HG03159 (cell line): ENCODE measurements around the gene LAMA5.

ENCODE experiments used
- ATAC-seq: cut with Tn5 transposase; IDR thresholded peaks from one replicate; pipeline ENCODE4 v1.9.1; 2021; ENCODE audit warnings: mild to moderate bottlenecking, moderate library complexity; ENCODE audit not compliant: unreplicated experiment

The LAMA5 gene

GRCh38 chr20:62330576-62331317, 36.4 kb downstream of the LAMA5 start:
- no peak for ATAC-seq

GRCh38 chr20:62329389-62330377, 37.4 kb downstream of the LAMA5 start:
- no peak for ATAC-seq

- no peak for ATAC-seq
Measured at GRCh38 chr20:62328684-62329388, 38.3 kb downstream of the LAMA5 start.

DNA sequence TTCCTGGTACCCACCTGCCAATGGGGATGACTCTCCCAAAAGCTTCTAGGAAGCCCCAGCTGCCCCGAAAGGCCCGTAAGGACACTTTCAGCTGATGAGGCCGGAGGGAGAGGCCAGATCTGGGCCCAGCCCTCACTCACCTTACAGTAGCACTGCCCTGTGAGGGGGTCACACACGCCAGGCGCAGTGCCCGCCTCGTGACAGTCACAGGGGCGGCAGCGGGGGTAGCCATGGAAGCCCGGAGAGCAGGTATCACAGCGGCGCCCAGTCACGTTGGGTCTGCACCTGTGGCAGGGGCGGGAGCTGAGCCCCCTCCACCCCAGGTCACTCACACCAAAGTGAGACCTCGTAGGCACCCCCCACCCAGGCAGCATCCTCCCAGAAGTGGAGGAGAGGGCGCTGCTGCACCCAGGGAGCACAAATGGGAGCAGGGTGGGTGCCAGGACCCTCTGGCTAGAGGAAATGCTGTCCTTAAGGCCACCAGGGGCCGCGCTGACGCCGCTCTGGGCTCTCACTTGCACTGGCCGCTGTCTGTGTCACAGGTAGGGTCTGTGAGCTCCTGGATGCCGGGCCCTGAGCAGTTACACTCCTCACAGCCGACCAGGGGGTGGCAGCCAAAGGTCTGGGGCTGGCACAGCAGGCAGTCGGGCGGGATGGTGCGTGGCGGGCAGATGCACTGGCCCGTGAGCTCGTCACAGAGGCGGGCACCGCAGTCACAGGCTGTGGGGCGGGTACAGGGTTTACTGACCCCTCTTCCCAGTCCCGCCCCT, 39.2 kb downstream of the LAMA5 start:
- no peak for ATAC-seq

GRCh38 chr20:62326959-62327725, 40.0 kb downstream of the LAMA5 start:
- ATAC-seq: no peak

DNA sequence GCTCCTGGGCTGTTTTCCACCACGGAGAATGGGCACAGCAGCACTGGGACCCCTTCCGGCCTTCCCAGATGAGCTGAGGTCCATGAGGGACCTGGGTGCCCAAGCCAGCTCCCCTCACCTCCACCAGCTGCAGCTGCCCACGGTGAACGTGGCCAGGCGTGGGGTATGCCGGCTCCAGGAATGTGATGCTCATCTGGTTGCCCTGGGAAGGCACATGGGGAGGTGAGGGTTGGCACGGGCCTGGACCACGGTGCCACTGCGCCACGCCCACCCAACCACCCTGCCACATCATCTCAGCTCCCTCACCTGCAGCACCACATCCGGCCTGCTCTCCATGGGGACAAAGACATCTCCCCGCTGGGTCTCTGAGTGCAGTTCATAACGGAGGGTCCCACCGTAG, 40.6 kb downstream of the LAMA5 start:
- ATAC-seq: no peak

- no peak for ATAC-seq
Measured at GRCh38 chr20:62325172-62325905, 41.8 kb downstream of the LAMA5 start.

GRCh38 chr20:62323980-62324906, 42.9 kb downstream of the LAMA5 start:
- no peak for ATAC-seq

- no peak for ATAC-seq
Measured at GRCh38 chr20:62323146-62323979, 43.7 kb downstream of the LAMA5 start.

GRCh38 chr20:62322492-62323041, 44.5 kb downstream of the LAMA5 start:
- no peak for ATAC-seq

DNA sequence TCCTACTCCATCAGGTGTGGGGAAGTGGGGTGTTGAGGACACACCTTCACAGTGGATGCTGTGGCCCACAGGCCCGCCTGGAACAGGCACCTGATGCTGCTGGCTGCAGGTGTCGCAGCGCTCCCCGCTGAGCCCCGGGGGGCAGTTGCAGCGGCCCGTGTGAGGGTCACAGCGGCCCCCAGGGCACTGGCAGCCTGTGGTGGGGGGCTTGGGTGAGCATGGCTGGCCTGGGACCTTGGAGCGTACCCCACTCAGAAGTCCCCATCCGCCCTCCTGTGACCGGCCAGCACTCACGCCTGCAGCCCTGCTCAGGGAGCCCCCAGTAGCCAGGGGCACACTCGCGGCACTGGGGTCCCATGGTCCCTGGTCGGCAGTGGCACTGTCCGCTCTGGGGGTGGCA, 45.1 kb downstream of the LAMA5 start:
- no peak for ATAC-seq

DNA sequence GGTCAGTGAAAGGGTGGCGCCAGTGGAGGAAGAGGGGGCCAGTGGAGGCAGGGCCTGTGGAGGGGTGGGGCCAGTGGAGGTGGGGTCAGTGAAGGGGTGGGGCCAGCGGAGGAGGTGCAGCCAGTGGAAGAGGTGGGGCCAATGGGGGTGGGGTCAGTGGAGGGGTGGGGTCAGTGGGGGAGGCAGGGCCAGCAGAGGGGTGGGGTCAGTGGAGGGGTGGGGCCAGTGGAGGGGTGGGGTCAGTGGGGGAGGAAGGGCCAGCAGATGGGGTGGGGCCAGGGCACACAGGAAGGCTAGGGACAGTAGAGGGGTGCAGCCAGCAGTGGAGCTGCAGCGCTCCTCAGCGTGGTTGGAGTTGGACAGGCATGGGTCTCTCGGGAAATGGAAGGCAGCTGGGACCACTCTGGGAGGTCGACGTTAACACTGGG, 45.6 kb downstream of the LAMA5 start:
- no peak for ATAC-seq

GRCh38 chr20:62320581-62321354, 46.3 kb downstream of the LAMA5 start:
- ATAC-seq: no peak

- ATAC-seq: no peak
Measured at GRCh38 chr20:62319346-62319909, 47.7 kb downstream of the LAMA5 start.

DNA sequence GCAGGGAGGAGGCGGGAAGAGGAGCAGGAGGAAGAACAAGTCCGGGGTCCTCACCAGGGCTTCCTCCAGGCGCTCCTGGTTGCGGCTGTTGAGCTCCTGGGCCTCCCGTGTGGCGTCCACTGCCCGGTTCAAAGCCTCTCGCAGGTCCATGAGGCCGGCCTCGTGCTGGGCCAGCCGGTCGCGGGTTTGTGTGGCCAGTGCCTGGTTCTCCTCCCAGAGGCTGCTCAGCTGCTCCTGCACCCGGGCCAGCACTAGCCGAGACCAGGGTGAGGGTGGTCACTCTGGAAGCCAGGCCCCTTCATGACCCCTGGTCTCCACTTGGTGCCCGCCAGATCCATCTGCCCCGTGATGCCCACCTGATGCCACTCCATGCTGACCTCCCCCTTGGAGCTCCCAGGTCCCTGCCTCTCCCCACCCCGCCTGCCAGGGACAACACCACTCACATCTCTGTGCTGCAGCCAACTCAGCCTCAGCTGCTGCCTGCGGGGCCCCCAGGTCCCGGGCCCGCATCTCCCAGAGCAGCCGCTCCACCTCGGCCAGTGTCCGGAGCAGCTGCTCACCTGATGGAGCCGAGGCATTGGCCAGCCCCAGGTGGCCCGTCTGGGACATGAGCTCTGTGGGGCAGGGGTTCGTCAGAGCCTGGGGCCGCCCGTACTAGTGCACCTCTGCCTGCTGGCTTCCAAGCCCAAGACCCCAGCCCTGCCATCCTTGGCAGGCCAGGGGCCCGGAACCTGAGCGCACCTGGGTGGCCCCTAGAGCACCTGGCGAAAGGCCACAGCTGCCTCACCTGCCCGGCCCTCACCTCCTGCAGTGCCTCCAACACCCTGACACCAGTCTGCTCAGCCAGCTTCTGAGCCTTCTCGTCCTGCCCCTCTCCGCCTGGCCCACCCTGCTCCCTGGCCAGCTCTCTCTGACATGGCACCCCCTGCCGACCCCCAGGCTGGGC, 48.4 kb downstream of the LAMA5 start:
- ATAC-seq: no peak
